HepG2 (cell line): ENCODE measurements around the gene MRNIP. TPM values are rescaled to one million over a fixed set of nuclear protein-coding genes. Genes with fewer than 3 reads are reported as not detected.

Experiments
- ATAC-seq: fragments of 200-7000 bp; cut with Tn5 transposase; 3 replicates; pipeline ENCODE4 v1.9.1; 2020; ENCODE audit warnings: mild to moderate bottlenecking, moderate library complexity
- BruUV-seq: library from RNA; stranded (reverse); fragments of 400-500 nt; replicated peaks from 2 replicates; lab custom pipeline; 2021; lab: Mats Ljungman, UMichigan
- CTCF ChIA-PET: fragments of 300-600 bp; formaldehyde crosslinking; extraction: SDS; loops from one replicate; lab custom pipeline; 2021; ENCODE audit warnings: low total read pairs, inconsistent platforms, low intra/inter-chr PET ratio; lab: Yijun Ruan, JAX
- POLR2A ChIA-PET: fragments of 350-600 bp; sonication (Branson Sonifier 250); formaldehyde crosslinking; loops from one replicate; lab custom pipeline; 2020; ENCODE audit warnings: antibody characterized with exemption, inconsistent platforms; lab: Yijun Ruan, JAX
- DNase-seq: peaks from one replicate; pipeline ENCODE4 v3.0.0-alpha.2; 2015; ENCODE audit warnings: low spot score
- FAIRE-seq: peaks from 3 replicates; lab custom pipeline; 2011; peaks lifted over from hg19 to GRCh38; lab: Jason Lieb, UNC
- H2AFZ ChIP-seq: one replicate; pipeline ENCODE4 v1.6.1; 2011; ENCODE audit warnings: low read length, inconsistent platforms
- H3K27ac ChIP-seq: fragments of 300-600 bp; 3 replicates; pipeline ENCODE4 v1.8.0; 2011; ENCODE audit warnings: mixed run types, mild to moderate bottlenecking, mixed read lengths, low read length, inconsistent platforms; ENCODE audit not compliant: insufficient read depth; ENCODE audit errors: extremely low read length
- H3K27me3 ChIP-seq, 2 experiments: fragments of 200-600 bp in 1 of 2; 2 replicates in 1 of 2; 3 replicates in 1 of 2; pipeline versions ENCODE4 v1.6.0 to v1.8.0; 2011; ENCODE audit warnings: low read length in 2 of 2, mild to moderate bottlenecking in 2 of 2, moderate library complexity in 2 of 2, inconsistent platforms in 1 of 2; ENCODE audit not compliant: insufficient read depth in 2 of 2, control insufficient read depth in 1 of 2
- H3K36me3 ChIP-seq, 2 experiments: fragments of 200-600 bp in 1 of 2; replicated peaks in 1 of 2; 2 replicates in 1 of 2; 3 replicates in 1 of 2; pipeline versions ENCODE4 v1.5.1 to v1.8.0; 2011; ENCODE audit warnings: low read length in 2 of 2, inconsistent platforms in 1 of 2; ENCODE audit not compliant: insufficient read depth in 2 of 2, control insufficient read depth in 1 of 2
- H3K4me1 ChIP-seq: 2 replicates; pipeline ENCODE4 v1.5.1; 2012; ENCODE audit warnings: low read length, inconsistent platforms; ENCODE audit not compliant: insufficient read depth
- H3K4me2 ChIP-seq: 2 replicates; pipeline ENCODE4 v1.6.0; 2011; ENCODE audit warnings: low read depth, low read length, inconsistent platforms
- H3K4me3 ChIP-seq, 3 experiments: fragments of 200-600 bp in 1 of 3; sonication (generic), shearing (Covaris generic) in 1 of 3; replicated peaks in 1 of 3; 2 replicates each; pipeline ENCODE4 v1.5.1; 2011 to 2016; ENCODE audit warnings: low read length in 3 of 3, inconsistent platforms in 2 of 3, low read depth in 2 of 3, mild to moderate bottlenecking in 2 of 3, control low read depth in 1 of 3, mixed read lengths in 1 of 3; ENCODE audit not compliant: insufficient read depth in 1 of 3
- H3K79me2 ChIP-seq: one replicate; pipeline ENCODE4 v1.6.1; 2011; ENCODE audit warnings: low read length, inconsistent platforms; ENCODE audit not compliant: insufficient read depth
- H3K9ac ChIP-seq: 2 replicates; pipeline ENCODE4 v1.6.0; 2011; ENCODE audit warnings: mild to moderate bottlenecking, low read depth, low read length, inconsistent platforms; ENCODE audit not compliant: insufficient read depth
- H3K9me3 ChIP-seq: 2 replicates; pipeline ENCODE4 v1.5.1; 2012; ENCODE audit warnings: mild to moderate bottlenecking, low read length
- H4K20me1 ChIP-seq: 2 replicates; pipeline ENCODE4 v1.6.0; 2011; ENCODE audit warnings: inconsistent platforms, mild to moderate bottlenecking, low read length, moderate library complexity; ENCODE audit not compliant: insufficient read depth
- CREBL2 ChIP-seq: sonication (generic); formaldehyde crosslinking; IDR thresholded peaks from 2 replicates; pipeline ENCODE4 v1.8.1; 2023; ENCODE audit warnings: missing genetic modification reagents, mild to moderate bottlenecking, borderline replicate concordance
- FLYWCH1 ChIP-seq: sonication (generic); formaldehyde crosslinking; IDR thresholded peaks from 2 replicates; pipeline ENCODE4 v1.8.1; 2023; ENCODE audit warnings: mild to moderate bottlenecking, missing genetic modification reagents
- FOXK2 ChIP-seq: fragments of 450-650 bp; IDR thresholded peaks from 2 replicates; pipeline ENCODE4 v1.6.1; 2016
- MXD4 ChIP-seq: IDR thresholded peaks from 2 replicates; pipeline ENCODE4 v1.6.1; 2016; ENCODE audit warnings: mild to moderate bottlenecking, missing biosample characterization, missing genetic modification reagents
- RARG ChIP-seq: sonication (generic); formaldehyde crosslinking; IDR thresholded peaks from 2 replicates; pipeline ENCODE4 v1.4.0; 2020; ENCODE audit warnings: low read depth, mild to moderate bottlenecking, missing genetic modification reagents
- RXRB ChIP-seq: IDR thresholded peaks from 2 replicates; pipeline ENCODE4 v1.6.1; 2016; ENCODE audit warnings: borderline replicate concordance, missing genetic modification reagents, missing compliant biosample characterization
- STAT5B ChIP-seq: sonication (generic); formaldehyde crosslinking; IDR thresholded peaks from 2 replicates; pipeline ENCODE4 v1.4.0; 2020; ENCODE audit warnings: missing genetic modification reagents
- THYN1 ChIP-seq: sonication (generic); formaldehyde crosslinking; IDR thresholded peaks from 2 replicates; pipeline ENCODE4 v1.8.1; 2023; ENCODE audit warnings: low read depth, mild to moderate bottlenecking, moderate library complexity, missing genetic modification reagents, borderline replicate concordance
- ZFP62 ChIP-seq: sonication (generic); formaldehyde crosslinking; IDR thresholded peaks from 2 replicates; pipeline ENCODE4 v1.4.0; 2020; ENCODE audit warnings: missing genetic modification reagents
- ZNF138 ChIP-seq: sonication (generic); formaldehyde crosslinking; IDR thresholded peaks from 2 replicates; pipeline ENCODE4 v1.5.0; 2020; ENCODE audit warnings: mild to moderate bottlenecking, low read depth, missing genetic modification reagents
- ZNF232 ChIP-seq: sonication (generic); formaldehyde crosslinking; IDR thresholded peaks from 2 replicates; pipeline ENCODE4 v1.4.0; 2020; ENCODE audit warnings: missing genetic modification reagents, borderline replicate concordance
- ZNF251 ChIP-seq: sonication (generic); formaldehyde crosslinking; IDR thresholded peaks from 2 replicates; pipeline ENCODE4 v1.9.0; 2021; ENCODE audit warnings: mild to moderate bottlenecking, missing genetic modification reagents
- ZNF274 ChIP-seq: sonication (generic); formaldehyde crosslinking; IDR thresholded peaks from 2 replicates; pipeline ENCODE4 v1.5.1; 2020; ENCODE audit warnings: mild to moderate bottlenecking, missing genetic modification reagents
- ZNF331 ChIP-seq: sonication (generic); formaldehyde crosslinking; IDR thresholded peaks from 2 replicates; pipeline ENCODE4 v1.4.0; 2020; ENCODE audit warnings: missing genetic modification reagents
- ZSCAN31 ChIP-seq: sonication (generic); formaldehyde crosslinking; IDR thresholded peaks from 2 replicates; pipeline ENCODE4 v1.5.0; 2020; ENCODE audit warnings: low read depth, mild to moderate bottlenecking, missing genetic modification reagents
- WGBS: methylation state at CpG from one replicate; pipeline ENCODE4 v1.1.6; 2017; ENCODE audit warnings: low lambda C conversion rate; 5-methylcytosine and 5-hydroxymethylcytosine counted together
- in situ Hi-C: cut with HindIII; loops from 2 replicates; pipeline ENCODE4 v1.10.0; 2017; ENCODE audit warnings: low pct_unique_long_range_greater_than_20kb; ENCODE audit not compliant: extremely low pct_ligation_motif_present
- intact Hi-C: fragments of 100-400 bp; cut with micrococcal nuclease; formaldehyde crosslinking; loops from one replicate; pipeline ENCODE4 v1.10.0; 2022; ENCODE audit not compliant: unreplicated experiment
- polyA plus RNA-seq, 8 experiments: library from polyadenylated mRNA; depleted of rRNA in 3 of 8; stranded (reverse) in 7 of 8; unstranded in 1 of 8; fragments of >200 nt; fragmentation: Illumina TruSeq in 4 of 8; extraction: Trizol in 4 of 8; gene quantifications; 2 replicates each; pipeline versions ENCODE4 v1.2.1 to v1.2.3, GENCODE V29; 2011 to 2016; ENCODE audit warnings: low read depth in 4 of 8, missing spikeins in 1 of 8, mixed read lengths in 1 of 8; ENCODE audit not compliant: insufficient read depth in 1 of 8
- total RNA-seq, 5 experiments: library from RNA; depleted of rRNA; stranded (reverse); fragments of >200 nt; fragmentation: Illumina TruSeq; extraction: Trizol; gene quantifications; 2 replicates each; pipeline ENCODE4 v1.2.3, GENCODE V29; 2016; ENCODE audit warnings: low read depth in 1 of 5
- TF ChIP-seq, protein P1 (sequence below): sonication (generic); formaldehyde crosslinking; IDR thresholded peaks from 2 replicates; pipeline ENCODE4 v1.8.0; 2022; ENCODE audit warnings: mild to moderate bottlenecking, missing genetic modification reagents, moderate library complexity

Gene MRNIP
- total and polyA plus RNA-seq, 2 of the 13 experiments (the other 11 are each of a cell fraction or from before 2014, with no cell fraction given) = 15.5 to 34.1 TPM

DNA sequence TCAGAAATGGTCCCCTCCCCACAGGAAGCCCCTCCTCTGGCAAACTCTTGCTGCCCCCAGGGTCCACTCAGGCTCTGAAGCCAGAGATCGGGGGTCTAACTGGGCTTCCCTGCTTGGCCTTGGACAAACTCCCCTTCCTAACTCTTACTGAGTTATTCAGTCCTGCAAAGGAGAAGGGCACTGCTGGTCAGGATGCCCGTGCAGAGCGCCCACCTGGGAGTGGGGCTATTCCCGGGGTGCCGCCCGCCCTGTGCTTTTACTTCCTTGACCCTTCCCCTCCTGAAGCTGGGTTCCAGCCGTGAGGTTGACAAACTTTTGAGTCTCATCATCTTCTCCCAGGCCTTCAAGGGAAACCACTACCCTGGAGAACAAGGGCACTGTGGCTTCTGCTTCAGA is 44.1 kb upstream of the MRNIP start:
- BruUV-seq = no TSS peak
- Histone ChIP-seq H3K4me1 (peaks cover 25% of the 10 kb centered on the region), H3K4me2 (no peak overlapping the region), H3K4me3 (no peak overlapping the region), H2AFZ (no peak overlapping the region), H3K9ac (no peak overlapping the region), H3K9me3 (no peaks in the 10 kb centered on the region), H4K20me1 (no peaks in the 10 kb centered on the region), H3K36me3 (peaks cover 8 to 46% of the 10 kb centered on the region in 2 experiments), H3K27me3 (no peaks in the 10 kb centered on the region), H3K27ac (no peak overlapping the region), H3K79me2 (peaks cover 18% of the 10 kb centered on the region)
- CTCF ChIA-PET = no interaction called here
- FAIRE-seq = no peak
- intact Hi-C loops = loop anchor here (10.0 kb wide), 1 partner anchor 138 kb away; no protein-coding TSS in a partner anchor
- no peak for DNase-seq
- in situ Hi-C loops = no loop called here
- WGBS = 89% methylated on average over 3 of the region's 7 CpGs
- TF ChIP-seq FOXK2 (no peak), STAT5B (CRISPR knock-in tag) (no peak), THYN1 (CRISPR knock-in tag) (no peak), FLYWCH1 (no peak), ZNF138 (CRISPR knock-in tag) (no peak), ZNF331 (CRISPR knock-in tag) (no peak), ZSCAN31 (CRISPR knock-in tag) (no peak), RXRB (CRISPR knock-in tag) (no peak), ZNF232 (no peak), ZNF251 (CRISPR knock-in tag) (no peak), ZNF274 (no peak), RARG (CRISPR knock-in tag) (no peak), CREBL2 (CRISPR knock-in tag) (no peak), MXD4 (CRISPR knock-in tag) (no peak), ZFP62 (CRISPR knock-in tag) (no peak)
- TF ChIP-seq, protein P1, sequence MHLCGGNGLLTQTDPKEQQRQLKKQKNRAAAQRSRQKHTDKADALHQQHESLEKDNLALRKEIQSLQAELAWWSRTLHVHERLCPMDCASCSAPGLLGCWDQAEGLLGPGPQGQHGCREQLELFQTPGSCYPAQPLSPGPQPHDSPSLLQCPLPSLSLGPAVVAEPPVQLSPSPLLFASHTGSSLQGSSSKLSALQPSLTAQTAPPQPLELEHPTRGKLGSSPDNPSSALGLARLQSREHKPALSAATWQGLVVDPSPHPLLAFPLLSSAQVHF (CRISPR knock-in tag) = no peak
- POLR2A ChIA-PET = no interaction called here
- ATAC-seq = no peak
